Measurements from ENCODE around the gene BICRAL. TPM values are rescaled to one million over a fixed set of nuclear protein-coding genes. Genes with fewer than 3 reads are reported as not detected.

Gene BICRAL
- total and polyA plus RNA-seq, 8 donors, result 12.6 to 20.0 (median 18.5) TPM

- peak overlapping the region; percentile 63 to 73 for H3K4me3 ChIP-seq
- intact Hi-C loops (cut with DNase I), result no loop called here
- no peaks in the 10 kb centered on the region for H3K9me3 ChIP-seq
- DNase-seq (peak; percentile 70 to 92 (median 91)), ATAC-seq (peak; percentile 68)
- no peaks in the 10 kb centered on the region for H3K27me3 ChIP-seq
- TF ChIP-seq CTCF (IDR thresholded peaks at IDR 0.05), result no peak
- peaks cover 27 to 52% of the 10 kb centered on the region in 2 donors for H3K4me1 ChIP-seq
- peak overlapping the region; percentile 100 for H3K27ac ChIP-seq
- H3K36me3 ChIP-seq, result no peaks in the 10 kb centered on the region
Measured at GRCh38 chr6:42783177-42783875, 1.5 kb downstream of the BICRAL start.

- H3K27me3 ChIP-seq, result no peaks in the 10 kb centered on the region
- no peaks in the 10 kb centered on the region for H3K36me3 ChIP-seq
- no peaks in the 10 kb centered on the region for H3K9me3 ChIP-seq
- intact Hi-C loops (cut with DNase I), result no loop called here
- peaks cover 27 to 59% of the 10 kb centered on the region in 2 donors for H3K4me1 ChIP-seq
- peak overlapping the region; percentile 100 for H3K27ac ChIP-seq
- no peak for TF ChIP-seq CTCF (IDR thresholded peaks at IDR 0.05)
- no peak for ATAC-seq
- DNase-seq, result peak in 1 of 4 donors; percentile 29
- H3K4me3 ChIP-seq, result peak overlapping the region; percentile 63 to 73
Measured at GRCh38 chr6:42783876-42784642, 2.2 kb downstream of the BICRAL start.

- intact Hi-C loops (cut with DNase I), result no loop called here
- H3K9me3 ChIP-seq, result no peaks in the 10 kb centered on the region
Measured at GRCh38 chr6:42784717-42785498, 3.1 kb downstream of the BICRAL start.

GRCh38 chr6:42786525-42786985 lies 4.7 kb downstream of the BICRAL start:
- H3K4me3 ChIP-seq, result no peak overlapping the region
- no peak for TF ChIP-seq CTCF (IDR thresholded peaks at IDR 0.05)
- no peaks in the 10 kb centered on the region for H3K27me3 ChIP-seq
- ATAC-seq (no peak), DNase-seq (no peak)
- H3K4me1 ChIP-seq, result peaks cover 31 to 67% of the 10 kb centered on the region in 2 donors
- peak overlapping the region in 1 of 2 donors; percentile 53 for H3K27ac ChIP-seq
- no peaks in the 10 kb centered on the region for H3K36me3 ChIP-seq
- no peaks in the 10 kb centered on the region for H3K9me3 ChIP-seq
- intact Hi-C loops (cut with DNase I), result no loop called here

More at GRCh38 chr6:42784717-42785498, 3.1 kb downstream of the BICRAL start:
- Histone ChIP-seq H3K4me3 (peak overlapping the region; percentile 63 to 73), H3K27me3 (no peaks in the 10 kb centered on the region), H3K36me3 (no peaks in the 10 kb centered on the region), H3K4me1 (peaks cover 30 to 68% of the 10 kb centered on the region in 2 donors), H3K27ac (peak overlapping the region; percentile 100)
- TF ChIP-seq CTCF (IDR thresholded peaks at IDR 0.05), result no peak
- ATAC-seq (no peak), DNase-seq (no peak)
